Measurements from ENCODE around the gene SOD1.
"Not testable (repeated sequence)": the region's sequence is repeated elsewhere in the genome, so short reads cannot be mapped to it uniquely, and the experiment has no call there.

The SOD1 gene
- total RNA-seq: 60.7 to 109 (median 91.4) reads per million in 18 experiments

GRCh38 chr21:31659536-31660258 is at the start of gene SOD1:
SOD1 (plus strand) TSS chr21:31659693; CDS start chr21:31659770, 77 bp downstream.
- peak; percentile 94 to 96 for DNase-seq

- no peak for DNase-seq
Observed at GRCh38 chr21:31611445-31611844, 48.0 kb upstream of the SOD1 start.

- DNase-seq: peak; percentile 90 to 93
Observed at GRCh38 chr21:31612894-31613785, 46.4 kb upstream of the SOD1 start.

- DNase-seq: no peak
Observed at GRCh38 chr21:31614705-31615104, 44.8 kb upstream of the SOD1 start.

GRCh38 chr21:31616216-31616615 is 43.3 kb upstream of the SOD1 start:
- DNase-seq: no peak

DNA sequence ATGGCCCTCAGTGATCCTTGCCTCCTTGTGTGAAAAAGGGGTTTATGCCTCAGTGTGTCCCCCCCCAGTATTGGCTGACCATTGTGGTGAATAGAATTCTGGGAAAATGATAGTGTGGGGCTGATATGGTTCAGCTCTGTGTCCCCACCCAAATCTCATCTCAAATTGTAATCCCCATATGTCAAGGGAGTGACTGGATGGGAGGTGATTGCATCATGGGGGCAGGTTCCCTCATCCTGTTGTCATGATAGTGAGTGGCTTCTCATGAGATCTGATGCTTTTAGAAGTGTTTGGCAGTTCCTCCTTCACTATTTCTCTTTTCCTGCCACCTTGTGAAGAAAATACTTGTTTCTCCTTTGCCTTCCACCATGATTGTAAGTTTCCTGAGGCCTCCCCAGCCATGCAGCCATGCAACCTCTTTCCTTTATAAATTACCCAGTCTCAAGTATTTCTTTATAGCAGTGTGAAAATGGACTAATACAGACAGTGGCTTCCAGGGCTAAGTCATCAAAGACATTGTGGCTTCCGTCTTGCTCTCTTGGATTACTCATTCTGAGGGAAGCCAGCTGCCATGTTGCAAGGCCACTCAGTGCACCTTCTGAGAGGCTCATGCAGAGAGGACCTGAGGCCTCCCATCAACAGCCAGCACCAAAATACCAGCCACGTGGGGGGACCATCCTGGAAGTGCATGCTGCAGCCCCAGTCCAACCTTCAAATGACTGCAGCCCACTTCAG is 40.6 kb upstream of the SOD1 start:
- peak in 1 of 2 donors; percentile 12 for DNase-seq

- no peak for DNase-seq
Observed at GRCh38 chr21:31622397-31622796, 37.1 kb upstream of the SOD1 start.

DNA sequence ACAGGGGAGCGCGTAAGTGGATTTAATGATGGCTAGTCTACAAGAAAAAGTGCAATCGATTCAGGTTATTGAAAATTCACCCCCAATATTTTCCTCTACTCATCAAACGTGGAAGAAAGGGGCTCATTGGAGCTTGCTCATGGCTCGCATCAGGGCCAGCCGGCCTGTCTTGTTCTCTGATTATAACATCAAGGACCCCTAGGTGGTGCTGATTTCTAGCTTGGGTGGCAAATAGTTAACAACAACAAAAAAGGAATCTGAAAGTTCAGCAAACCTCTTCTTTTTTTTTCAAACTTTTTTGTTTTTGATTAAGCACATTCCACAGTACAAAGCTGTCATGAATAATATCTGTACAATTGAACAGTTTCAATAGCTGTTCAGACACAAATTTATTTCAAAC is 35.8 kb upstream of the SOD1 start:
- DNase-seq: no peak

GRCh38 chr21:31624181-31624580 is 35.3 kb upstream of the SOD1 start:
- DNase-seq: no peak

DNA sequence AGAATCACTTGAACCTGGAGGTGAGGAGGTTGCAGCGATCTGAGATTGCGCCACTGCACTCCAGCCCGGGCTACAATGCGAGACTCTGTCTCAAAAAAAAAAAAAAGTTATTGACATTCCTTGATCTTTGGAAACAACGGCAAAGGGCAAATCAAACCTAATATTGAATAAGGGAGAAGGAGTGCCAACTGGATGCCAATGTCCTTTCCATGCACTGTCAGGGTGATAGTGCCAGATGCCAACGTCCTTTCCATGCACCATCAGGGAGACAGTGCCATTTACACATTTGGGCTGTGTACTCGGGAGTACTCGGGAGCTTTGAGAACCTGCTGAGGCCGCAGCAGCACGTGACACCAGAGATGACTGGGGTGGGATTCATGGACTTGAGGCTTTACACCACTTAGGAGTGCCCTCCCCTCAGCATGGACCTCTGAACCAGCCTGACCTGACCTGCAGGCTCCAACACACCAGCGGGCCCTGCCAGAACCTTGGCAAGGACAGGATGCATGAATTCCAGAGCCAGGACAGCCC is 34.5 kb upstream of the SOD1 start:
- DNase-seq: no peak

GRCh38 chr21:31629972-31630711 is 29.4 kb upstream of the SOD1 start:
- no peak for DNase-seq

GRCh38 chr21:31631881-31632280 is 27.6 kb upstream of the SOD1 start:
- not testable (repeated sequence) for DNase-seq

DNA sequence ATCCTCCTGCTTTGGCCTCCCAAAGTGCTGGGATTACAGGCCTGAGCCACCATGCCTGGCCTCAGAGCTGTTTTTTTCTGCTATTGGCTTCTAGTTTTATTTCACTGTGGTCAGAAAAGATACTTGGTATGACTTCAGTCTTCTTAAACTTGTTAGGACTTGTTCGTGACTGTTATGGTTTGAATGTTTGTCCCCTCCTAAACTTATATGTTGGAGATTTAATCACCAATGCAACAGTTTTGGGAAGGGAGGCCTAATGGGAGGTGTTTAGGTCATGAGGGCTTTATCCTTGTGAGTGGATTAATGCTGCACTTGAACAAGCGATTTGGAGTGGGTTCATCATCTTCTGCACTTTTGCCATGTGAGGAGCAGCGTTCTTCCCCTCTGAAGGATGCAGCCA is 24.5 kb upstream of the SOD1 start:
- DNase-seq: no peak

DNA sequence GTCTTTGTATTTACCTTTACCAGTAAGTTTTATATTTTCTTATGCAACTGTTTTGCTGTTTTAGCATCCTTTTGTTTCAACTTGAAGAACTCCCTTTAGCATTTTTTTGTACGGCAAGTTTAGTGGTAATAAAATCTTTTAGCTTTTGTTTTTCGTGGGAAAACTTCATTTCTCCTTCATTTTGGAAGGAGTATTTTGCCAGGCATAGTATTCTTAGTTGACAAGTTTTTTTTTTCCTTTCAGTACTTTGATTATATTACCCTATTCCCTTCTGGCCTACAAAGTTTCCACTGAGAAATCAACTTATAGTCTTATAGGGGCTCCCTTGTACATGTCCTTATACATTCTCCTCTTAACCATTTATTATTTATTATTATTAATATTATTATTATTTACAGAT is 22.6 kb upstream of the SOD1 start:
- DNase-seq: no peak

- DNase-seq: no peak
Observed at GRCh38 chr21:31641416-31641922, 18.0 kb upstream of the SOD1 start.

DNA sequence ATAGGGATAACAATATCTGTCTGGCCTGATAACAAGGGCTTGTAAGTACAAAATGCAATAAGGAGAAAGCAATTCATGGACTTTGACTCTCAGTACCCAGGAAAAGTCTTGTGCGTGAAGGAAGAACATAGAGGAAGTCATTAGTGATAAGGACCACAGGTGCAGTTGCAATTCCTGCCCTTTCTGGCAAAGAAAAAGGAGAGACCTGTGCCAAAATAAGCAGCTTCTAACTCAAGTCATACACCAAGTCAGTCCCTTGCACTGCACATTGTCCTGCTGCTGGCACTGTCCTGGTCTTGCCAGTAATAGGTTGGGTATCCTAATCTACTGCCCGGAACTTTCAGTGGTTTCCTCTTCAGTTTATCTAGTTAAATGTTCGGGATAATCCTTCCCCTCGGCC is 14.8 kb upstream of the SOD1 start:
- DNase-seq: no peak

DNA sequence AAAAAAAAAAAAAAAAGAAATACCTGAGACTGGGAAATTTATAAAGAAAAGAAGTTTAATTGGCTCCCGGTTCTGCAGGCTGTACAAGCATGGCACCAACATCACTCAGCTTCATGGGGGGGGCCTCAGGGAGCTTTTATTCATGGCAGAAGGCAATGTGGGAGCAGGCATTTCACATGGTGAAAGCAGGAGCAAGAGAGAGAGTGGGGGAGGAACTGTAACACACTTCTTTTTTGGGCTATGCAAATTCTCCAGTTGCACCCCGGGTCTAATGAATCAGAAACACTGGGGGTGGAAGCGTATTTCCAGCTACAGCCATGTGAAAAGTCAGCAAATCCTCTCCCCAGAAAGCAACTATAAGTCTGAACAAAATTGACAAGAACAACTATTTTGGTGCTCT is 11.8 kb upstream of the SOD1 start:
- no peak for DNase-seq

DNA sequence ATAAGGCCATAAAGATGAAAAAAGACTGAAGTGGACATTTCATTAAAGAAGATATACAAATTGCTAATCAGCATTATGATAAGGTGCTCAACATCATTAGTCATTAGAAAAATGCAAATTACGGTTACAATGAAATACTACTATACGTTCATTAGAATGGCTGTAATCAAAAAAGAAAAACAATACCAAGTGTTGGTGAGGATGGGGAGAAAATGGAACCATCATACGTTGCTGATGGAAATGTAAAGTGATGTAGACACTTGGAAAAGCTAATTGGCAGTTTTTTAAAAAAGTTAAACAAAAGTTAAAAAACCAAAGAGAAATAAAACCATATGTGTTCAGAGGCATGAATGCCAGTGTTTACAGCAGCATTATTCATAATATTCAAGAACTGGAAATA is 8.6 kb upstream of the SOD1 start:
- DNase-seq: no peak

DNA sequence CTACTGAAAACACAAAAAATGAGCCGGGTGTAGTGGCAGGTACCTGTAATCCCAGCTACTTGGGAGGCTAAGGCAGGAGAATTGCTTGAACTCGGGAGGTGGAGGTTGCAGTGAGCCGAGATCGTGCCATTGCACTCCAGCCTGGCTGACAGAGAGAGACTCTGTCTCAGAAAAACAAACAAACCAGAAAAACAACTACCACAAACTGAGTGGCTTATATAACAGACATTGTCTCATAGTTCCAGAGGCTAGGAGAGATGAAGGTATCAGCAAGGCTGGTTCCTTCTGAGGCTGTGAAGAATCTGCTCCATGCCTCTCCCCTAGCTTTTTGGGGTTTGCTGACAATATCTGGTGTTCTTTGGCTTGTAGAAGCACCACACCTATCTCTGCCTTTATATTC is 8.0 kb upstream of the SOD1 start:
- not testable (repeated sequence) for DNase-seq

DNA sequence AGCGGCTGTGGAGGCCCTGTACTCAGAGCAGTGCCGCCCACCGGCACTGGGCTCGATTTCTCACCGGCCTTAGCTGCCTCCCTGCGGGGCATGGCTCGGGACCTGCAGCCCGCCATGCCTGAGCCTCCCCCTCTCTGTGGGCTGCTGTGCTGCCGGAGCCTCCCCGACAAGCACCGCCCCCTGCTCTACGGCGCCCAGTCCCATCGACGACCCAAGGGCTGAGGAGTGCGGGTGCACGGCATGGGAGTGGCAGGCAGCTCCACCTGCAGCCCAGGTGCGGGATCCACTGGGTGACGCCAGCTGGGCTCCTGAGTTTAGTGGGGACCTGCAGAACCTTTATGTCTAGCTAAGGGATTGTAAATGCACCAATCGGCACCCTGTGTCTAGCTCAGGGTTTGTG is 5.2 kb upstream of the SOD1 start:
- DNase-seq: no peak

GRCh38 chr21:31654821-31655580 is 4.5 kb upstream of the SOD1 start:
- DNase-seq: not testable (repeated sequence)
